ENCODE data around the gene SREK1IP1. TPM values are rescaled to one million over a fixed set of nuclear protein-coding genes. Genes with fewer than 3 reads are reported as not detected.

The SREK1IP1 gene
- total RNA-seq, 3 donors from 2014 or later (not counting 1 experiment from before 2014, with no cell fraction given): 20.2 to 28.0 (median 24.4) TPM

DNA sequence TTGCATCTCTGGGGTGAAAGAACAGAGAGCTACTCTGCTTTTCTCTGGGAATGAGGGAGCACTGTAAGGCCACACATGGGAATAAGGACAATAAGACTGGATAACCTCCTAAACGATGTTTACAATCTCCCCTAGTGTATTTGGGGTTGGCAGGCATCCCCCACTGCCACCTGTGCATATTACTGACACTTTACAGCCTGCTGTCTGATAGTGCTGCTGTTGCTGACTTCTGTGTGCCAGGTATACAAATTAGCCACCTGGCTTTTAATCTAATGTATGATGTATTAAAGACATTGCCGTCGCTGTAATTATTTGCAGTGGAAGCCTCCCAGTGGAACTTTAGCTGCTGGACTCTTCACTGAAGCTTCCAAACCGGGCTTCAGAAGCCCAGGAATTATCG lies 82.6 kb downstream of the SREK1IP1 start:
- Mint-ChIP-seq H3K27ac (no peak overlapping the region), H3K4me1 (peaks cover 0 to 6% of the 10 kb centered on the region in 2 donors), H3K9me3 (no peaks in the 10 kb centered on the region), H3K4me3 (no peak overlapping the region), H3K36me3 (no peaks in the 10 kb centered on the region), H3K27me3 (ENCODE audit: low read depth in 2 of 2) (peaks cover 24 to 29% of the 10 kb centered on the region in 2 donors)
- no peak for DNase-seq
- Histone ChIP-seq H3K27ac (ENCODE audit: low read length) (no peak overlapping the region), H3K27me3 (ENCODE audit: control insufficient read depth, insufficient read depth, low read length) (peaks cover 8% of the 10 kb centered on the region), H3K4me3 (ENCODE audit: low read length) (no peak overlapping the region), H3K36me3 (ENCODE audit: control insufficient read depth, insufficient read depth, low read length) (no peaks in the 10 kb centered on the region), H3K9me3 (ENCODE audit: control insufficient read depth, insufficient read depth, low read length) (no peaks in the 10 kb centered on the region), H3K4me1 (ENCODE audit: control insufficient read depth, insufficient read depth, low read length) (no peaks in the 10 kb centered on the region)
- 76% methylated on average over 5 of the region's 5 CpGs for WGBS (ENCODE audit: insufficient coverage)
- TF ChIP-seq, protein P1, sequence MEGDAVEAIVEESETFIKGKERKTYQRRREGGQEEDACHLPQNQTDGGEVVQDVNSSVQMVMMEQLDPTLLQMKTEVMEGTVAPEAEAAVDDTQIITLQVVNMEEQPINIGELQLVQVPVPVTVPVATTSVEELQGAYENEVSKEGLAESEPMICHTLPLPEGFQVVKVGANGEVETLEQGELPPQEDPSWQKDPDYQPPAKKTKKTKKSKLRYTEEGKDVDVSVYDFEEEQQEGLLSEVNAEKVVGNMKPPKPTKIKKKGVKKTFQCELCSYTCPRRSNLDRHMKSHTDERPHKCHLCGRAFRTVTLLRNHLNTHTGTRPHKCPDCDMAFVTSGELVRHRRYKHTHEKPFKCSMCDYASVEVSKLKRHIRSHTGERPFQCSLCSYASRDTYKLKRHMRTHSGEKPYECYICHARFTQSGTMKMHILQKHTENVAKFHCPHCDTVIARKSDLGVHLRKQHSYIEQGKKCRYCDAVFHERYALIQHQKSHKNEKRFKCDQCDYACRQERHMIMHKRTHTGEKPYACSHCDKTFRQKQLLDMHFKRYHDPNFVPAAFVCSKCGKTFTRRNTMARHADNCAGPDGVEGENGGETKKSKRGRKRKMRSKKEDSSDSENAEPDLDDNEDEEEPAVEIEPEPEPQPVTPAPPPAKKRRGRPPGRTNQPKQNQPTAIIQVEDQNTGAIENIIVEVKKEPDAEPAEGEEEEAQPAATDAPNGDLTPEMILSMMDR (IDR thresholded peaks at IDR 0.05): no peak
- intact Hi-C loops (cut with micrococcal nuclease): no loop called here
- no peak for ATAC-seq

DNA sequence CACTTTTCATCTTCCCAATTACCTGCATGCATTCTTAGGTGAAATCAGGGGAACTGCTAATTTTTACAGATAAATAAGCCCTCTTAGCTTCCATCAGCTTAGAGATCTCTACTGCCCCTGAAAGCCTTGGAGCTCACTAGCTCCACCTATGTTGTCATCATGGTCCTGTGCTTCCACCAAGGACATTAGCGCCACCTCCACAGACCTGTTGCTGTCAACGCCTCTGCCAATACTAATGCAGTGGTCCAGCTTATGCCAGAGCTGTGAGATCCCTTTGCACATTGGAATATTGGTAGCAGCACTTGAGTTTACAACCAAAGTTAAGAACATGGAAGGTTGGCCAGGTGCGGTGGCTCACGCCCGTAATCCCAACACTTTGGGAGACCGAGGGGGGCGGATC lies 85.9 kb downstream of the SREK1IP1 start:
- H3K36me3 ChIP-seq (ENCODE audit: control insufficient read depth, insufficient read depth, low read length): no peaks in the 10 kb centered on the region
- Mint-ChIP-seq H3K27ac (no peak overlapping the region), H3K4me3 (no peak overlapping the region), H3K4me1 (no peaks in the 10 kb centered on the region), H3K36me3 (no peaks in the 10 kb centered on the region), H3K27me3 (ENCODE audit: low read depth in 2 of 2) (peaks cover 12 to 31% of the 10 kb centered on the region in 2 donors), H3K9me3 (no peaks in the 10 kb centered on the region)
- WGBS (ENCODE audit: insufficient coverage): 92% methylated on average over 7 of the region's 7 CpGs
- no peaks in the 10 kb centered on the region for H3K4me1 ChIP-seq (ENCODE audit: control insufficient read depth, insufficient read depth, low read length)
- no peak for ATAC-seq
- no peak for DNase-seq
- H3K9me3 ChIP-seq (ENCODE audit: control insufficient read depth, insufficient read depth, low read length): no peaks in the 10 kb centered on the region
- intact Hi-C loops (cut with micrococcal nuclease): no loop called here
- no peak overlapping the region for H3K4me3 ChIP-seq (ENCODE audit: low read length)
- TF ChIP-seq, protein P1 (IDR thresholded peaks at IDR 0.05): no peak
- no peaks in the 10 kb centered on the region for H3K27me3 ChIP-seq (ENCODE audit: control insufficient read depth, insufficient read depth, low read length)
- H3K27ac ChIP-seq (ENCODE audit: low read length): no peak overlapping the region

DNA sequence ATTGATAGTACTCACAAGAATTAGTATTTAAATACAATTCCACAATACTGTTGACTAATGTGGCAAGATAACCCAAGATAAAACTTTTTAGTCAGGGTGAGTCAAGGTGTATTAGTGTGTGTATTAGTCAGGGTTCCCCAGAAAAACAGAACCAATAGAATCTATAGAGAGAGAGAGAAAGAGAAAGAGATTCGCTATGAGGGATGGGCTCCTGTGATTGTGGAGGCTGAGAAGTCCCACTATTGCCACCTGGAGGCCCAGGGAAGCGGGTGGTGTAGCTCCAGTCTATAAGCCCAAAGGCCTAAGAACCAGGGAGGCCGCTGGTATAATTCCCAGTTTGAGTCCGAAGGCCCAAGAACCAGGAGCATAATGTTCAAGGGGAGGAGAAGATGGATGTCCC lies 88.2 kb downstream of the SREK1IP1 start:
- intact Hi-C loops (cut with micrococcal nuclease): no loop called here
- no peaks in the 10 kb centered on the region for H3K4me1 Mint-ChIP-seq

DNA sequence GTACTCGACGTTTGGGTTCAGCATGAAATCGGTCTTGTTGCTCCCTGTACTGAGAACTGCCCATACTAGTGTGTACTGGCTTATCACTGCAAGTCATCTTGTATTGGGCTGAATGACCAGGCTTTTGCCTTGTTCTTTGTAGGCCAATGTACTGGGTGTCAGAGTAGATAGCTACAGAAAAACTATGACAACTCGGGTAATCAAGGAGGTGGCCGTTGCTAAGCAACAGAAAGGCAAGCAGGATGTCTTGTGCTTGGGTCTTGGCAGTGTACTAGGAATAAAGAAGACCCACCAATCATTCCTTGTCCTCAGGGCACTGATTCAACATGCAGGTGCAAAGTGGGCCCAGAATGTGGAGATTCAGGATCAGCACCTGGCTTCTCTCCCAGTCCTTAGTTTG lies 90.1 kb downstream of the SREK1IP1 start:
- H3K27me3 ChIP-seq (ENCODE audit: control insufficient read depth, insufficient read depth, low read length): no peaks in the 10 kb centered on the region
- H3K27ac Mint-ChIP-seq: no peak overlapping the region
- H3K27ac ChIP-seq (ENCODE audit: low read length): no peak overlapping the region
- no peaks in the 10 kb centered on the region for H3K4me1 Mint-ChIP-seq
- TF ChIP-seq, protein P1 (IDR thresholded peaks at IDR 0.05): no peak
- no peaks in the 10 kb centered on the region for H3K36me3 ChIP-seq (ENCODE audit: control insufficient read depth, insufficient read depth, low read length)
- H3K36me3 Mint-ChIP-seq: no peaks in the 10 kb centered on the region
- no peaks in the 10 kb centered on the region for H3K4me1 ChIP-seq (ENCODE audit: control insufficient read depth, insufficient read depth, low read length)
- H3K9me3 ChIP-seq (ENCODE audit: control insufficient read depth, insufficient read depth, low read length): no peaks in the 10 kb centered on the region
- intact Hi-C loops (cut with micrococcal nuclease): no loop called here
- no peaks in the 10 kb centered on the region for H3K9me3 Mint-ChIP-seq
- no peak overlapping the region for H3K4me3 Mint-ChIP-seq
- 85% methylated on average over 5 of the region's 5 CpGs for WGBS (ENCODE audit: insufficient coverage)
- no peak overlapping the region for H3K4me3 ChIP-seq (ENCODE audit: low read length)
- ATAC-seq (no peak), DNase-seq (no peak)
- peaks cover 8 to 24% of the 10 kb centered on the region in 2 donors for H3K27me3 Mint-ChIP-seq (ENCODE audit: low read depth in 2 of 2)

More for the DNA sequence above, 88.2 kb downstream of the SREK1IP1 start:
- Histone ChIP-seq H3K4me1 (ENCODE audit: control insufficient read depth, insufficient read depth, low read length) (no peaks in the 10 kb centered on the region), H3K27me3 (ENCODE audit: control insufficient read depth, insufficient read depth, low read length) (no peaks in the 10 kb centered on the region), H3K36me3 (ENCODE audit: control insufficient read depth, insufficient read depth, low read length) (no peaks in the 10 kb centered on the region), H3K4me3 (ENCODE audit: low read length) (no peak overlapping the region), H3K9me3 (ENCODE audit: control insufficient read depth, insufficient read depth, low read length) (no peaks in the 10 kb centered on the region), H3K27ac (ENCODE audit: low read length) (no peak overlapping the region)
- H3K27ac Mint-ChIP-seq: no peak overlapping the region
- DNase-seq: no peak
- no peaks in the 10 kb centered on the region for H3K36me3 Mint-ChIP-seq
- ATAC-seq: no peak
- TF ChIP-seq, protein P1 (IDR thresholded peaks at IDR 0.05): no peak
- H3K27me3 Mint-ChIP-seq (ENCODE audit: low read depth in 2 of 2): peaks cover 5 to 31% of the 10 kb centered on the region in 2 donors
- WGBS (ENCODE audit: insufficient coverage): 85% methylated on average over 4 of the region's 4 CpGs
- no peaks in the 10 kb centered on the region for H3K9me3 Mint-ChIP-seq
- no peak overlapping the region for H3K4me3 Mint-ChIP-seq
